22Rv1 (cell line): ENCODE data around the gene C1QTNF12.

ENCODE experiments used
- ZFX ChIP-seq: fragments of 450-650 bp; IDR thresholded peaks from 2 replicates; pipeline ENCODE4 v1.6.1; 2017; ENCODE audit warnings: antibody characterized with exemption, borderline replicate concordance
- TF ChIP-seq, protein P1 (sequence below): fragments of 450-650 bp; IDR thresholded peaks from 2 replicates; pipeline ENCODE4 v1.5.1; 2017; ENCODE audit warnings: mild to moderate bottlenecking

GRCh38 chr1:1290238-1290731, 43.8 kb upstream of the C1QTNF12 start:
- TF ChIP-seq, protein P1, sequence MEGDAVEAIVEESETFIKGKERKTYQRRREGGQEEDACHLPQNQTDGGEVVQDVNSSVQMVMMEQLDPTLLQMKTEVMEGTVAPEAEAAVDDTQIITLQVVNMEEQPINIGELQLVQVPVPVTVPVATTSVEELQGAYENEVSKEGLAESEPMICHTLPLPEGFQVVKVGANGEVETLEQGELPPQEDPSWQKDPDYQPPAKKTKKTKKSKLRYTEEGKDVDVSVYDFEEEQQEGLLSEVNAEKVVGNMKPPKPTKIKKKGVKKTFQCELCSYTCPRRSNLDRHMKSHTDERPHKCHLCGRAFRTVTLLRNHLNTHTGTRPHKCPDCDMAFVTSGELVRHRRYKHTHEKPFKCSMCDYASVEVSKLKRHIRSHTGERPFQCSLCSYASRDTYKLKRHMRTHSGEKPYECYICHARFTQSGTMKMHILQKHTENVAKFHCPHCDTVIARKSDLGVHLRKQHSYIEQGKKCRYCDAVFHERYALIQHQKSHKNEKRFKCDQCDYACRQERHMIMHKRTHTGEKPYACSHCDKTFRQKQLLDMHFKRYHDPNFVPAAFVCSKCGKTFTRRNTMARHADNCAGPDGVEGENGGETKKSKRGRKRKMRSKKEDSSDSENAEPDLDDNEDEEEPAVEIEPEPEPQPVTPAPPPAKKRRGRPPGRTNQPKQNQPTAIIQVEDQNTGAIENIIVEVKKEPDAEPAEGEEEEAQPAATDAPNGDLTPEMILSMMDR: peak; percentile 78
- TF ChIP-seq ZFX: no peak
